ENCODE measurements around the gene SLC40A1. TPM values are rescaled to one million over a fixed set of nuclear protein-coding genes. Genes with fewer than 3 reads are reported as not detected.

The SLC40A1 gene
- total RNA-seq, 3 donors from 2014 or later = 95.4 to 212 (median 155) TPM

DNA sequence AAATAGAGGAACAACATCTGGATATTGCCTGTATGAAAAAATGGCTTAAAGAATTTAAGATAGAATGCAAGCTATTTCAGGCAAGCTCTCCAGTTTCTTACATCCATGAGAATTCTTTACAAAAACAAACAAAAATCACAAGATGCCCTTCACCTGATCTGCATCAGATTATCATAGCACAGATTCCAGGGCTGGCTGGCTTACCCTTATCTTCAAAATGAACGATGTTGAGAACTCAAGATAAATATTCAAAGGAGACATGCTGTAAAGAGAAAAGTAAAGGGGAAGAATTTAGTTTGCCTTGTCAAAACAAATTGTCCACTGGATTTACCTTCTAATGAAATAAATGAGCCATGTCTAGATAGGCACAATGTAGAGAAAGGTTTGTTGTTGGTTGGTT is 18.7 kb upstream of the SLC40A1 start:
- no peak for DNase-seq
- ATAC-seq = no peak

DNA sequence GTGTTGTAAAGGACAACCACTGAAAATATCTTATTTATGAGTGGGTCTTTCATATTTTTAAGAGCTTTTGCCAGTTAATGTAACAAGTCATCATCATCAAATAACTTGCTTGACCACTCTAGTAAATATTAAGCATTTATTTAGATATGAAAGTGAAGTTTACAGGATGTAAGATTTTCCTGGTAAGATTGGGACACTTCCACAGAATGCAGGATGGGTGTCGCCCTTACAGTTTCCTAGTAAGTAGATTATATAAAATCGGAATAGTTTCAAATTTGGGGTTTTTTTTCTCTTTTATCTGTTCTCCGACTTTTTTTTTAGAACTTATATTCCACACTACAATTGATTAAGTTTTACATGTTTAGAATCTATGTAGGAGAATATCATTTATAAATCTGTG is 14.8 kb upstream of the SLC40A1 start:
- no peaks in the 10 kb centered on the region for H3K9me3 ChIP-seq
- ATAC-seq (no peak), DNase-seq (no peak)
- TF ChIP-seq, protein P1, sequence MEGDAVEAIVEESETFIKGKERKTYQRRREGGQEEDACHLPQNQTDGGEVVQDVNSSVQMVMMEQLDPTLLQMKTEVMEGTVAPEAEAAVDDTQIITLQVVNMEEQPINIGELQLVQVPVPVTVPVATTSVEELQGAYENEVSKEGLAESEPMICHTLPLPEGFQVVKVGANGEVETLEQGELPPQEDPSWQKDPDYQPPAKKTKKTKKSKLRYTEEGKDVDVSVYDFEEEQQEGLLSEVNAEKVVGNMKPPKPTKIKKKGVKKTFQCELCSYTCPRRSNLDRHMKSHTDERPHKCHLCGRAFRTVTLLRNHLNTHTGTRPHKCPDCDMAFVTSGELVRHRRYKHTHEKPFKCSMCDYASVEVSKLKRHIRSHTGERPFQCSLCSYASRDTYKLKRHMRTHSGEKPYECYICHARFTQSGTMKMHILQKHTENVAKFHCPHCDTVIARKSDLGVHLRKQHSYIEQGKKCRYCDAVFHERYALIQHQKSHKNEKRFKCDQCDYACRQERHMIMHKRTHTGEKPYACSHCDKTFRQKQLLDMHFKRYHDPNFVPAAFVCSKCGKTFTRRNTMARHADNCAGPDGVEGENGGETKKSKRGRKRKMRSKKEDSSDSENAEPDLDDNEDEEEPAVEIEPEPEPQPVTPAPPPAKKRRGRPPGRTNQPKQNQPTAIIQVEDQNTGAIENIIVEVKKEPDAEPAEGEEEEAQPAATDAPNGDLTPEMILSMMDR (IDR thresholded peaks at IDR 0.05) = no peak
- H3K36me3 ChIP-seq (ENCODE audit: low read depth) = no peaks in the 10 kb centered on the region
- intact Hi-C loops (cut with DNase I, micrococcal nuclease) = no loop called here
- no peak overlapping the region for H3K4me3 ChIP-seq
- H3K4me1 ChIP-seq (ENCODE audit: low read depth) = no peaks in the 10 kb centered on the region

More for the DNA sequence above, 18.7 kb upstream of the SLC40A1 start:
- no peak overlapping the region for H3K4me3 ChIP-seq
- no peaks in the 10 kb centered on the region for H3K4me1 ChIP-seq (ENCODE audit: low read depth)
- TF ChIP-seq, protein P1 (IDR thresholded peaks at IDR 0.05) = no peak
- intact Hi-C loops (cut with DNase I, micrococcal nuclease) = no loop called here
- no peaks in the 10 kb centered on the region for H3K9me3 ChIP-seq
- H3K36me3 ChIP-seq (ENCODE audit: low read depth) = no peaks in the 10 kb centered on the region

DNA sequence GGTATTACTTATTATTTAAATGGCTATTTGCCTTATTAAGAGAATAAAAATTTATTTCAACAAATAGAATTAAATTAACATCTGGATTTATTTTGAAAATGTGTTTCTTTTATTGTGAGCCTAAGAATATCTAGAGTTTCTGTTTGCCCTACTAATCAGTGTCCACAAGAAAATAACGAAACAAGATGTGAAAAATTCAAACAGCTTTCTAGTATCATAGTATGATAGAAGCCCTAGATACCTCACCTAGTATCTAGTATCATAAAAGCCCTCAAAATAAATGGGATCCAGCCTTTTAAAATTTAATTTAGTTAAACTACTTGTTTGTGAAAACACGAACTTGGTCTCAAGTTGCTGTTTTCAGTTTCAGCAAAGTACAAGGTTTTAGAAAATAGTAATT is 13.7 kb upstream of the SLC40A1 start:
- H3K36me3 ChIP-seq (ENCODE audit: low read depth) = no peaks in the 10 kb centered on the region
- DNase-seq = no peak
- no peak overlapping the region for H3K4me3 ChIP-seq
- TF ChIP-seq, protein P1 (IDR thresholded peaks at IDR 0.05) = no peak
- no peaks in the 10 kb centered on the region for H3K4me1 ChIP-seq (ENCODE audit: low read depth)
- H3K9me3 ChIP-seq = no peaks in the 10 kb centered on the region
- ATAC-seq = no peak
- intact Hi-C loops (cut with DNase I, micrococcal nuclease) = no loop called here

DNA sequence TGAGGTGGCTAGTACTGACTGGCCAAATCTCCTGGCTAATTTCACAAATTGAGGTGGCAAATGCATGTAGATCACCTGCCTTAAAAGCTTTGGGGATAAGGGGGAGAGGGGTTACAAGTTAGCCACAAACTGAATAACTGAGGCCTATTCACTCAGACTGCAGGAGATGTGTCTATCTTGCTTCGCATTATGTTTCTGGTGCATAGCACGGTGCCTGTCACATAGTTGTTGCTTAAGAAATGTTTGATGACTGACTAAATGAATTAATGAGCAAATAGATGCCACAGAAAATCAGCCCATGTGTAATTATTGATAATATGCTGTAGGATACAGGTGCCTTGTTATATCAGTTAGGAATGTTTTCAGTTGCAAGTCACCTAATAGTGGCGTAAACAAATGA is 12.5 kb upstream of the SLC40A1 start:
- TF ChIP-seq, protein P1 (IDR thresholded peaks at IDR 0.05) = no peak
- ATAC-seq = no peak
- intact Hi-C loops (cut with DNase I, micrococcal nuclease) = no loop called here
- Histone ChIP-seq H3K4me1 (ENCODE audit: low read depth) (no peaks in the 10 kb centered on the region), H3K4me3 (no peak overlapping the region), H3K36me3 (ENCODE audit: low read depth) (no peaks in the 10 kb centered on the region), H3K9me3 (no peaks in the 10 kb centered on the region)
- no peak for DNase-seq

DNA sequence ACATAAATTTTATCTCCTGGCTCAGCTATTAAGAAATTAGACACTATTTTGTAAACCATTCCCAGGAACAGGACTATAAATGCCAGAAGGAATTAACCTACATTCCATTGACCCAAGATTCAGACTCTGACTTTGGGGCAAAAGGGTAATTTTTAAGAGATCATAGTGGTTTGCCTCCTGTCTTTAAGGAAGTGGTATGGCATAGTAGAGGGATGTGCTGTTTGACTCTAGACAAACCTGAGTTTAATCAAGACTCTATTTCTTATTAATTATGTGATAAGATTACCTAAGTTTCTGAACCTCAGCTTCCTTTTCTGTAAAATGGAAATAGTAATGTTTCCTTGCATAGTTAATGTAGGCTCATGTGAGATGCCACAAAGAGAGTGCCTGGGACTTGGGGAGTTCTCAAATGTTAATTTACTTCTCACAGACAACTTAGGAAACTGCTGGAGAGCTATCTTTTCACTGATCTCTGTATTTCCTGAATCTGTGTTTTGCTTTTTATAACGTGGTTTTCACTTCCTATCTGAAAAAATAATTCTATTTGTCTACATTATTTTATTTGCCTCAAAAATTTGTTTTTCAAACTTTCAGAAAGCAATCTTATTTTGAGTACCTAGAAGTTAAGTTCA is 11.9 kb upstream of the SLC40A1 start:
- TF ChIP-seq, protein P1 (IDR thresholded peaks at IDR 0.05) = no peak
- Histone ChIP-seq H3K9me3 (no peaks in the 10 kb centered on the region), H3K36me3 (ENCODE audit: low read depth) (no peaks in the 10 kb centered on the region), H3K4me3 (no peak overlapping the region), H3K4me1 (ENCODE audit: low read depth) (no peaks in the 10 kb centered on the region)
- no peak for ATAC-seq
- intact Hi-C loops (cut with DNase I, micrococcal nuclease) = no loop called here
- DNase-seq = no peak

DNA sequence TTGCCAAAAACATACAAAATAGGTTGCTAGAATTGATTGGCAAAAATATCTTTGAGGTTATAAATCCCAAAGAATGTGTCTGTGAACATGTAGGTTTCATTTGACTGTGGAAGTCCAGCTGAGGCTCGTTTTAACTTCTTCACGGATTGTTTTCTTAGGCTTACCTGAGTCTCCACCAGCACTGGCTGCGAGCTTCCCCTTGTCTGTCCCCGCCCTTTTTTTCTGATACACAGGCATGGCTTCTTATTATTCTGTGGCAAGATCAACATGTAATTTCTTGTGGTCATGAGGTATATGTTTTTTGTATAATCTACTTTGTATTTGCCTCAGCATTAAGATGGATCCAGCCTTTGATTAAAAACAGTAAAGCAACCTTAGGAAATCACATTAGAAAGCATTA is 7.2 kb upstream of the SLC40A1 start:
- DNase-seq = no peak
- intact Hi-C loops (cut with DNase I, micrococcal nuclease) = no loop called here
- no peak for ATAC-seq
- TF ChIP-seq, protein P1 (IDR thresholded peaks at IDR 0.05) = no peak
- H3K9me3 ChIP-seq = no peaks in the 10 kb centered on the region
- no peaks in the 10 kb centered on the region for H3K36me3 ChIP-seq (ENCODE audit: low read depth)
- peaks cover 9% of the 10 kb centered on the region for H3K4me1 ChIP-seq (ENCODE audit: low read depth)
- H3K4me3 ChIP-seq = no peak overlapping the region

Measured in mucosa of descending colon (tissue), 3 donors.